NAMALWA (cell line): ENCODE measurements around the gene E2F4.

Experiments used
- DNase-seq: peaks from one replicate; pipeline ENCODE4 v3.0.0-alpha.2; 2015; ENCODE audit warnings: low spot score

E2F4 gene

DNA sequence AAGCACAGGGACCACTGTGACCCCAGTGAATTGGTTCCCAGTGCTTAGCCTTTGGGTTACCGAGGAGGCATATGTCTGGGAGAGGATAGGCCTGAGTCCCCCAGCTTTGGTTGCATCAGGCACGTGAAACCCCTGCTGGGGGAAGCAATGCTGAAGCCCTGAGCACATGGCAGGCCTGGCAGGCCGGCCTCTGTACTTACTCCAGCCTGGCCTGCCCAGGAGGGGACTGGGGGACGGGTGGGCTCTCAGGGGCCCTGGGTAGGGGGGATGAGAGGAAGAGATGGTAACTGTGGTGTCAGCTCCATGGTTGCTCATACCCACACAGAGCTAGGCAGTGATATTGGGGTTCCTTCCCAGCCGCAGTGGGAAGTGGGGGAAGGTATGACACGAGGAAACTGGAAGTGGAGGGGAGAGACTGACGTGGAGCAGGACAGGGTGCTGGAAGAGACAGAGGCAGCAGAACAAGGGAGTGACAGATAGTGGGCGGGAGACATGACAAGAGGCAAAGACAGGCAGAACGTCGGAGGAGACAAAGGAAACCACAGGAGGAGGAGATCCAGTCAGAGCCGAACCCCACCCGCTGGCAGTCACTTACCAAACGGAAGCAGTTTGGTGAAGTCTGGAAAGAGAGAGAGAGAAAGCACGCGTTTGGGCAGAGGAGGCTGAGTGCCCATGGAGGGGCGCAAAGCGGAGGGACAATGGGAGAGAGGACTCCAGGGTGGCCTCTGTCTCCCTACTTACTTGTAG, 44.0 kb downstream of the E2F4 start:
- no peak for DNase-seq

- peak; percentile 86 for DNase-seq
These were observed 44.8 kb downstream of the E2F4 start for GRCh38 chr16:67236563-67237395.

DNA sequence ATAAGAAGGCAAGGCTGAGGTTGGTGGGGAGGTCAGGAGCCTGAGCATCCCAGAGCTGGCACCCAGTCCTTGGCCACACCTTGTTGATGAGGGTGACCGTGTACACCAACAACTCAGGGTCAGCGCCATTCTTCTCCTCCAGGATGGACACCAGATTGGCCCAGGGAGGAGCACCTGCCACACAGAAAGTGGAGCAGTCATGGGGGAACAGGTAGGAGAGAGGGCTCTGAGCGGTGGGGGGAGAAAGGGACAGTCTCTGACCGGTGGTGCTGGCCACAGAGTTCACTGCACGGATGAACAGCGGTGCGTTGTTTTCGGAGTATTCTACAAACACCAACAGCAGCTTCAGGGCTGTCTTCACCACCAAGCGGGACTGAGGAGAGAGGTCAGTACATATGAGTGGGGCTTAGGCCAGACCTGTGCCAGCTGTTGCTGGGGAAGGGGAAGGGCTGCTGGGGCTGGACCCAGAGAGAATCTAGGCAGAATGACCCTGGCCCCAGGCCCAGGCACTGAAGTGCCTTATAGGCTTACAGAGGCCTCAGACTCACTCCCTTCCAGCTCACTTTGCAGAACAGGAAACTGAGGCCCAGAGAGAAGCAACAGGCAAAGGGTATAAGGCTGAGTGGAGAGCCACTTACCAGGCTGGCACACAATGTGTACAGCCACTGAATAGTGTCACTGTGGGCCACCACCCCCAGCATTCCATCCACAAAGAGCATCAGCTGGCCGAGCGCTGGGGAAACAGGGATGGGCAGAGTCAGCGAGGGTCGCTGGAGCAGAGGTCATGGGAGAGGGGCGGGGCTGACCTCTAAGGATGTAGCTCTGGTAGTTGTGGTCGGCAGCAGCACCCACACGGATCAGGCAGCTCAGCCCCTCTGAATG, 45.7 kb downstream of the E2F4 start:
- no peak for DNase-seq

- DNase-seq: no peak
These were observed 46.3 kb downstream of the E2F4 start for GRCh38 chr16:67238278-67238575.

- DNase-seq: no peak
These were observed 47.0 kb downstream of the E2F4 start for GRCh38 chr16:67238806-67239470.

DNA sequence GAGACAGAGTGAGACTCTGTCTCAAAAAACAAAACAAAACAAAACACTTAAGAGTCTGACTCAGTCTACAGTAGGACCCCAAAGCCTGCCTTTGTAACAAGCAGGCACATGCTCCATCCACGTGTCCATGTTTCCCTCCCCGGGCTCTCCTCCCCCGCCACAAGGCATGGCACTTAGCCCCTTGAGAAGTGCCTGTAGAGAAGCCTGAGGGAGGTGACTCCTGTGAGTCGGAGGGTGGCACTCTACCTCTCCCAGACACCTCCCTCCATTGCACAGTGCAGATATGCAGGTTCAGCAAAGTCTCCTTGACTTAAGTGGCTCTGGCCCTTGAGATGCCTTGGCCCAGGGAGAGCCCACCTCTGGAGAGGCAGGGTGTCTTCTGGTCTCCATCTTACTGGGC, 48.6 kb downstream of the E2F4 start:
- DNase-seq: no peak

DNA sequence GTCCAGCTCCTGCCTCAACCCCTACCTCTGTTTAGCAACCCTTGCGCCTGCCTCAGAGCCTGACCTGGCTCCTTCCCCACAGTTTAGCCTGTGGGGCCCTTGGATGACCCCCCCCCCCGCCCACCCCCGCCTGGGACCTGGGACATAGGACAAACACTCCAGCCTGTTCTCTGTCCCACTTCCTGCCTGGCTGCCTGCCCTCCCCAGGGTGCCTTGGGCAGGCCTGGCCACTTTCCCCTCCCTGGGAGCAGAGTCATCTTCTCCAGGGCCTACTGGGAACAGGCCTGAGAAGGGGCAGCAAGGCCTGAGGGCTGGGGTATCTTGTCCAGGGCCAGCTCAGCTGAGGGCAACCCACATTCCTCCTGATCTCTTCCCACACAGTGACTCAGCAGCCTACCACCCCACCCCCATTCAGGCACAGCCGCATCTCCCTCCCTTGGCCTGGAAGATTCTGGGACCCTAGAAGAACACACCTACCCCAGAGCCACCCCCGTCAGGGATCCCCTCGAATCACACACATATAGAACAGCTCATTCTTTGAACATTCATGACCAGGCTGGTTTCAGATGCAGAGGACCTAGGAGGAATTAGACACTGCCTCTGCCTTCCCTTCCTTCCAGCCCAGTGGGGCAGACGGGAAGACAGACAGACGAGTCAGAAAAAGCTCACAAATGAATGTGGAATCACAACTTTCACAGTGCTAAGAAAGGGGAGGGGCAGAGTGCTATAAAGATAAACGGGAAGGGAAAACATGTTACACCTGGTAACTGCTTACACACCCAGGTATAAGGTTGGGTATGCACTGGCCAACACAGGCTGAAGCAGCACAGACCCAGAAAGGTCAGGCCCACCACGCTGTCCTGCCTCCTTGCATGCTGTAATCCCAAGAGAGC, 49.3 kb downstream of the E2F4 start:
- no peak for DNase-seq

DNA sequence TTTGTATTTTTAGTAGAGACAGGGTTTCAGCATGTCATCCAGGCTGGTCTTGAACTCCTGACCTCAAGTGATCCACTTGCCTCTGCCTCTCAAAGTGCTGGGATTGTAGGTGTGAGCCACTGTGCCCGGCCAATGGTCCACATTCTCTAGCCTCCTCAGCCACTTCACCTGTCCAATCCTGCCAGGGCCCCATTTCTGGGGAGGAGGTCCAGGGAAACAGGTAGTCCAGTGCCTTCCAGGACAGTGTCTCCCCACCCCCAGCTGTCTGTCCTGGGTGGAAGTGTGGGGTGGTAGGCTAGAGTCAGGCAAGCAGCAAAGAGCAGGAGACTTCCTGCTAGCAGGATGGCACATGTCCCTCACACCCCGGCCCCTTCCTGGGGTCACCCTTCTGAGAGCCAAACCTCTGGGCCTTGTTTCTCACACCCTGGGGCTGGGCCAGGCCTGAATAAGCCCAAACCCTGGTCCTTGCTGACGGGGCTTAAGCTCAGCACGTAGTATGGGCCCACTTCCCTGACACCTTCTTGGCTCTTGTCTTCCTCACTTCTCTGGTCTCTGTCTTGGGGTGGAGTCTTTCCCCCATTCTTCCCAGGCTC, 50.3 kb downstream of the E2F4 start:
- DNase-seq: no peak

- no peak for DNase-seq
These were observed 51.5 kb downstream of the E2F4 start for GRCh38 chr16:67243481-67243880.

GRCh38 chr16:67244387-67245185, 52.6 kb downstream of the E2F4 start:
- DNase-seq: peak; percentile 89

- peak; percentile 41 for DNase-seq
These were observed 53.2 kb downstream of the E2F4 start for GRCh38 chr16:67245186-67245585.

GRCh38 chr16:67245674-67246080, 53.7 kb downstream of the E2F4 start:
- no peak for DNase-seq

DNA sequence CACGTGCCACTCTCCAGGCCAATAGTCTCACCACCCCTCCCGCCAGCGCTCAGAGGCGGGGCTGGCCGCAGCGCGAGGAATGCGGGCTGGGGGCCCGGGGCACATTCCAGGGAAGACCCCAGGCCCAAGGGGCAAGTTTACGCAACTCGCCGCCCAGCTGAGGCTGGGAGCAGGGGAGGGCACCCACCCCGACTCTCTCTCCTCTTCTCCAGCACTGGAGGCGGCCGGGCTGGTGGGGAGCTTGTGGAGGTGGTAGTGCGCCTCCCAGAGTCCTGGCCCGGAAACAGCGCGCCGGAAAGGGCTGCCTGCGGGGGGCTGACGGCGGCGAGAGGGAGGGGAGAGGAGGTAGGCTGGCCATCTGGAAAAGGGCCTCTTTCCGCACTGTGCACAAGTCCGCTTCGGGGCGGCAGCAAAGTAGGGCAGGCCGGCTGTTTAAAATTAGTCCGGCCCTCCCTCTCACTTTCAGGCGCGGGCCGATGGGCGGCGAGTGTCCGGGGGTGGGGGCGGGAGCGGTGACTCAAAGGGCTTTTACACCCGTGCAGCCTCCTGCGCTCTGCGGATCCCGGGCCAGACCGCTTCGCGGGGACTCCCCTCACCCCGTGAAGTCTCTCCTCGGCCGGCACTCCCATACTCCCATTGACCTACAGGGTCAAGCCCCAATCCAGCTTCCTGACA, 54.3 kb downstream of the E2F4 start:
- DNase-seq: peak; percentile 69

GRCh38 chr16:67246756-67247191, 54.8 kb downstream of the E2F4 start:
- DNase-seq: peak; percentile 56

DNA sequence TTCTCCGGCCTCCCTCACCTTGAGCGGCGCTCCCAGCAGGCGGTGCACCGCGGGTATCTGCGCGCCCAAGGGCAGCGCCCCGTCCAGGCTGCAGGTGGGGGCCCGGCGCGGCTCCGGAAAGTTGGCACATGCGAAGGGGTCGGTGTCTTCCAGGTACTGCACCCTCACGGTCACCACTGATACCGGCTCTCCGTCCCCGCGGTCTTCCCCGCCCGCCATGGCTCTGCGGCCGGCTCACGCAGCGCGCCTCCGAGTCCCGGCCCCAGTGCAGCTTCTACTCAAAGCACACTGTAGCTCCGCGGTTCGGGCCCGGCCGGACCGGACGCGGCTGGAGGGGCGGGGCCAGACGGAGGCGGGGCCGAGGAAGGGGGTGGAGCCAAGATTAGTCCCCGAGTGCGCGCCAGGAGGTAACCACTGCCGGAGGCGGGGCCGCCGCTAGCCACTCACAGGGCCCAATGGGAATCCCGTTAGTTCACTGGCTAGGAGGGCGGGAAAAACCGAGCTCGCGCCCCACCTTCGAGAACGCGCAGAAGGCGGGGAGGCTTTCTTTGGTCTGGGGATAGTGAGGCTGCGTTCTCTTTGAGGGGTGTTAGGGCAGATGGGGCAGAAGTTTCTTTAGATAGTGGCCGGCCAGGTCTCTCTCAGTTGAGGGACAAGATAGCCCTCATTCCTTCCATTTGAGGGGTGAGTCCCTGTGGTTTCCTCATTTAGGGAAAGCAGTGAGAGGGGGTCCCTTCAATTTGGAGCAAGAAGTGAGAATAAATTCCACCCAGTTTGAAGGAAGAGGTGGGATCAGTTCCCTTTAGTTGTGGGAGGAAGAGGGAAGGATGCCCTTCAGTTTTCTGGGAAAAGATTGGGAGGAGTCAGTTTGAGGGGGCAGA, 55.5 kb downstream of the E2F4 start, which contains the start of gene FHOD1:
TSS of gene FHOD1 (minus strand) at position 290 of the 881 bp plus-strand sequence. CDS start at position 219, 71 bp downstream.
- peak; percentile 98 for DNase-seq

GRCh38 chr16:67248073-67248400, 56.1 kb downstream of the E2F4 start:
- DNase-seq: peak; percentile 36
